Erythroblast (primary cell): ENCODE measurements around the gene MTHFD2.

Experiments used
- GATA1 ChIP-seq: IDR thresholded peaks from 2 replicates; pipeline ENCODE4 v1.6.1; 2011; ENCODE audit warnings: low read depth, mild to moderate bottlenecking, control low read depth, low read length, moderate library complexity
- POLR2A ChIP-seq: IDR thresholded peaks from 2 replicates; pipeline ENCODE4 v1.6.1; 2011; ENCODE audit warnings: mild to moderate bottlenecking, low read length

DNA sequence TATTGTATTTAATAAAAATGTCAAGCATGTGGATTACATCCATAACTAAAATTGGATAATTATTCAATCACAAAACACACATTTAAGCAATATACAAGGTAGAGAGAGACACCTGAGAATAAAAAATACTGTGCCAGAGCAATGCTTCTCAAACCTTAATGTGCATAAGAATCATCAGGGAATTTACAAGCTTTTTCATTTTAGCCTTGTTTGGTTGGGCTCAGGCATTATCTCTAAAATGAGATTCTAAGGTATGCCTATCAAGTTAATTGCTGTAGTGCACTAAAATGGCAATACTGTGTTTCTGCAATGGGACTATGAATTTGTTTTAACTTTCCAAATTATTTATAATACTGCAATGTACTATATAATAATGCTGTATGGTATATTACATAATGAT lies 20.7 kb upstream of the MTHFD2 start:
- no peak for TF ChIP-seq POLR2A
- TF ChIP-seq GATA1, result no peak
